ENCODE measurements around the gene ASL. TPM values are rescaled to one million over a fixed set of nuclear protein-coding genes. Genes with fewer than 3 reads are reported as not detected.
"Not testable (repeated sequence)": the region's sequence is repeated elsewhere in the genome, so short reads cannot be mapped to it uniquely, and the experiment has no call there.

Gene ASL
- polyA plus RNA-seq, 2 of the 4 experiments (the other 2 are of a cell fraction): 20.2 to 23.4 TPM

- no peak for TF ChIP-seq NPAS2 (CRISPR knock-in tag; IDR thresholded peaks at IDR 0.05; ENCODE audit: borderline replicate concordance)
- TF ChIP-seq USF2 (IDR thresholded peaks at IDR 0.05): no peak
- TF ChIP-seq RNF2 (IDR thresholded peaks at IDR 0.05; ENCODE audit: borderline replicate concordance, low read depth): no peak
- TF ChIP-seq BCL3 (IDR thresholded peaks at IDR 0.05): no peak
- TF ChIP-seq ELK1 (IDR thresholded peaks at IDR 0.05; ENCODE audit: low read depth, low read length): no peak
- no peak for TF ChIP-seq TFCP2L1 (CRISPR knock-in tag; IDR thresholded peaks at IDR 0.05)
Measured at GRCh38 chr7:66105263-66105748, 29.7 kb downstream of the ASL start (continued).

- POLR2A ChIA-PET; DNase-seq (ENCODE audit: low read depth in 1 of 2, low spot score in 1 of 2); FAIRE-seq; H3K4me2 ChIP-seq; ATAC-seq; H3K9me3 ChIP-seq; H3K4me3 ChIP-seq: not testable (repeated sequence)
- CTCF ChIA-PET: interaction anchor here (1.2 kb wide), 1 partner anchor 77 kb away, joined by 5 read pairs; no protein-coding TSS in a partner anchor
- H3K4me1 ChIP-seq: peaks cover 13% of the 10 kb centered on the region; the same call in 2 of the 3 replicates
- 90% methylated on average over 5 of the region's 5 CpGs for WGBS (ENCODE audit: missing lambda C conversion rate)
- TF ChIP-seq CEBPB (IDR thresholded peaks at IDR 0.05): peak in 1 of 2 experiments; percentile 34; a peak in 2 of 4 replicates
- peak overlapping the region in 1 of 2 experiments; percentile 21; a peak in 1 of 6 replicates for H3K27ac ChIP-seq
Measured at GRCh38 chr7:66108410-66108809, 32.8 kb downstream of the ASL start.

- H3K4me3 ChIP-seq: no peak overlapping the region
- peaks cover 17% of the 10 kb centered on the region; the same call in 2 of the 3 replicates for H3K4me1 ChIP-seq
- peak overlapping the region in 1 of 2 experiments; percentile 68; a peak in 2 of 6 replicates for H3K27ac ChIP-seq
- DNase-seq (ENCODE audit: low read depth in 1 of 2, low spot score in 1 of 2): peak; percentile 17 to 68
- H3K9me3 ChIP-seq: no peaks in the 10 kb centered on the region
- ChIA-PET CTCF (no interaction called here), POLR2A (interaction anchor here (1.3 kb wide), 1 partner anchor 36 kb away, joined by 3 read pairs; the partner anchor contains the start of gene ASL)
- no peak for FAIRE-seq
- H3K4me2 ChIP-seq: peak overlapping the region; percentile 20; the same call in 1 of the 3 replicates
- ATAC-seq: peak; percentile 51 to 62
- WGBS (ENCODE audit: missing lambda C conversion rate): 9% methylated on average over 9 of the region's 9 CpGs
- no peak for TF ChIP-seq ZFP36 (IDR thresholded peaks at IDR 0.05; ENCODE audit: borderline replicate concordance, partially characterized antibody)
- TF ChIP-seq MAFK (IDR thresholded peaks at IDR 0.05; ENCODE audit: partially characterized antibody): no peak
- no peak for TF ChIP-seq ATOH8 (CRISPR knock-in tag; IDR thresholded peaks at IDR 0.05; ENCODE audit: low read depth)
- TF ChIP-seq REST (IDR thresholded peaks at IDR 0.05): no peak
- no peak for TF ChIP-seq HEYL (CRISPR knock-in tag; IDR thresholded peaks at IDR 0.05)
- TF ChIP-seq EP300 (IDR thresholded peaks at IDR 0.05): no peak
- TF ChIP-seq MAX (IDR thresholded peaks at IDR 0.05): peak; percentile 85
- 0 out of 2 replicates have a peak, but pooled peaks have one; percentile 19 for TF ChIP-seq FOSL2 (IDR thresholded peaks at IDR 0.05)
- TF ChIP-seq FOSL2 (CRISPR knock-in tag; IDR thresholded peaks at IDR 0.05): peak; percentile 40
- no peak for TF ChIP-seq PHF8 (IDR thresholded peaks at IDR 0.05; ENCODE audit: borderline replicate concordance, low read depth)
- TF ChIP-seq FOXS1 (CRISPR knock-in tag; IDR thresholded peaks at IDR 0.05): no peak
- peak; percentile 76 for TF ChIP-seq E2F6 (IDR thresholded peaks at IDR 0.05; ENCODE audit: borderline replicate concordance, low read depth)
- TF ChIP-seq CEBPB (IDR thresholded peaks at IDR 0.05): no peak
- no peak for TF ChIP-seq HOXA7 (CRISPR knock-in tag; IDR thresholded peaks at IDR 0.05)
- TF ChIP-seq RAD21 (conservative IDR thresholded peaks at IDR 0.05 in 1 of 2, IDR thresholded peaks at IDR 0.05 in 1 of 2): no peak
- TF ChIP-seq JUNB (IDR thresholded peaks at IDR 0.05): peak; percentile 31; the same call in 1 of the 2 replicates
- no peak for TF ChIP-seq CHD4 (IDR thresholded peaks at IDR 0.05; ENCODE audit: borderline replicate concordance)
- TF ChIP-seq BCL3 (IDR thresholded peaks at IDR 0.05): no peak
Measured at GRCh38 chr7:66110856-66111255, 35.2 kb downstream of the ASL start.
